Hepatocyte (in vitro differentiated cells): ENCODE data around the gene PIF1. TPM values are rescaled to one million over a fixed set of nuclear protein-coding genes. Genes with fewer than 3 reads are reported as not detected.

Source experiments
- DNase-seq: peaks from one replicate; pipeline ENCODE4 v3.0.0-alpha.2; 2016; ENCODE audit warnings: low spot score
- H2AFZ ChIP-seq: fragments of 200-600 bp; sonication (generic); 2 replicates; pipeline ENCODE4 v1.6.0; 2016; ENCODE audit warnings: antibody characterized with exemption, mild to moderate bottlenecking
- H3K27ac ChIP-seq: fragments of 200-600 bp; sonication (generic); 2 replicates; pipeline ENCODE4 v1.5.1; 2016; ENCODE audit warnings: mild to moderate bottlenecking
- H3K27me3 ChIP-seq: fragments of 200-600 bp; sonication (generic); 2 replicates; pipeline ENCODE4 v1.6.1; 2016
- H3K36me3 ChIP-seq: fragments of 200-600 bp; sonication (generic); replicated peaks from 2 replicates; pipeline ENCODE4 v1.5.1; 2016; ENCODE audit warnings: low read depth; ENCODE audit not compliant: insufficient read depth
- H3K4me1 ChIP-seq: fragments of 200-600 bp; sonication (generic); 2 replicates; pipeline ENCODE4 v1.5.1; 2016; ENCODE audit warnings: mild to moderate bottlenecking, moderate library complexity; ENCODE audit not compliant: insufficient read depth
- H3K4me2 ChIP-seq: fragments of 200-600 bp; sonication (generic); 2 replicates; pipeline ENCODE4 v1.6.0; 2016
- H3K4me3 ChIP-seq: fragments of 200-600 bp; sonication (generic); 2 replicates; pipeline ENCODE4 v1.5.1; 2016; ENCODE audit warnings: mild to moderate bottlenecking
- H3K79me2 ChIP-seq: fragments of 200-600 bp; sonication (generic); 2 replicates; pipeline ENCODE4 v1.6.0; 2017; ENCODE audit warnings: mild to moderate bottlenecking
- H3K9me2 ChIP-seq: fragments of 200-600 bp; sonication (generic); replicated peaks from 2 replicates; pipeline ENCODE4 v1.6.0; 2017; ENCODE audit warnings: mild to moderate bottlenecking; ENCODE audit not compliant: insufficient read depth
- H3K9me3 ChIP-seq: fragments of 200-600 bp; sonication (generic); 2 replicates; pipeline ENCODE4 v1.5.1; 2016; ENCODE audit warnings: low read depth, mild to moderate bottlenecking
- H4K20me1 ChIP-seq: fragments of 200-600 bp; sonication (generic); 2 replicates; pipeline ENCODE4 v1.6.0; 2016; ENCODE audit warnings: mild to moderate bottlenecking; ENCODE audit not compliant: insufficient read depth, poor library complexity, severe bottlenecking
- CTCF ChIP-seq: fragments of 200-600 bp; sonication (generic); IDR thresholded peaks from 2 replicates; pipeline ENCODE4 v1.5.1; 2016; ENCODE audit warnings: antibody characterized with exemption, mild to moderate bottlenecking; ENCODE audit not compliant: poor library complexity
- EZH2 ChIP-seq: fragments of 200-600 bp; sonication (generic); IDR thresholded peaks from 2 replicates; pipeline ENCODE4 v1.6.1; 2016; ENCODE audit warnings: antibody characterized with exemption, mild to moderate bottlenecking, borderline replicate concordance
- EZH2phosphoT487 ChIP-seq: fragments of 200-600 bp; sonication (generic); IDR thresholded peaks from one replicate; pipeline ENCODE4 v1.6.1; 2018; ENCODE audit warnings: antibody characterized with exemption, mild to moderate bottlenecking, low read depth, moderate library complexity; ENCODE audit not compliant: unreplicated experiment, severe bottlenecking
- WGBS: methylation state at CpG from one replicate; pipeline ENCODE4 v1.1.6; 2016; ENCODE audit warnings: low lambda C conversion rate; ENCODE audit errors: missing lambda C conversion rate; 5-methylcytosine and 5-hydroxymethylcytosine counted together
- polyA plus RNA-seq: library from polyadenylated mRNA; unstranded; fragments of >200 nt; fragmentation: Nextera tagmentation; extraction: Ambion mirVana; gene quantifications from 2 replicates; pipeline ENCODE4 v1.2.1, GENCODE V29; 2016
- total RNA-seq: library from RNA; depleted of rRNA; stranded (reverse); fragments of >200 nt; gene quantifications from 2 replicates; pipeline ENCODE4 v1.2.3, GENCODE V29; 2014

PIF1 gene
- total and polyA plus RNA-seq, 2 experiments from 2014 or later, result 1.5 to 3.3 TPM

DNA sequence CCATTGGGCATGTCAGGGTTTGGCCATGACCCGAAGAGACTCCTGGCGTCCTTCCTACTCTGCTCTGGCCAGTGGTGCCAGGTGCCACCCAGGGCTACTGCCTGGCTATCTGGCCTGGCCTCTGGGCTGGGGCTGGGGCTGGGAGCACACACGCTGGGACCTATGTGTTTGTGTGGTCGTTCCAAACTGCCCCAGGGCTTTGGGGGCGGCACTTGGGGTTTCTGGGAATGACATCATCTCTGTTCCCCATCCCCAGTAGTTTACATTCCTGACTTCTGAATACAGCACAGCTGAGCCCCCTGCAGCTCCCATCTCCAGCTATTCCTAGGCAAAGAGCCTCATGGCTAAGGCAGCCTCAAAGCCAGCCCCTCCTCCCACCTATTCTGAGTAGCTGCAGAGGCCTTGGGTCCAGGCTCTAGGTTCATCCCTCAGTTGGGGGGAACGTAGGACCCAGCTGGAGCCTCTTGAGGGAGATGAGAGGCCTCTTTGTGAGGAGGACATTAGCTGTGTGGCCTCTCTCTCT, 40.6 kb upstream of the PIF1 start:
- no peak overlapping the region for H3K27ac ChIP-seq
- no peaks in the 10 kb centered on the region for H3K9me2 ChIP-seq
- no peaks in the 10 kb centered on the region for H3K79me2 ChIP-seq
- no peaks in the 10 kb centered on the region for H3K27me3 ChIP-seq
- no peak overlapping the region for H2AFZ ChIP-seq
- DNase-seq, result no peak
- H3K36me3 ChIP-seq, result no peaks in the 10 kb centered on the region
- no peaks in the 10 kb centered on the region for H3K9me3 ChIP-seq
- TF ChIP-seq EZH2phosphoT487 (no peak), EZH2 (no peak), CTCF (no peak)
- no peak overlapping the region for H3K4me2 ChIP-seq
- no peak overlapping the region for H3K4me3 ChIP-seq
- no peaks in the 10 kb centered on the region for H3K4me1 ChIP-seq
- WGBS, result 66% methylated on average over 6 of the region's 6 CpGs
- no peaks in the 10 kb centered on the region for H4K20me1 ChIP-seq

- DNase-seq, result no peak
- no peak overlapping the region for H3K27ac ChIP-seq
- no peak overlapping the region for H3K4me3 ChIP-seq
- 98% methylated on average over 12 of the region's 12 CpGs for WGBS
- TF ChIP-seq EZH2 (no peak), CTCF (no peak), EZH2phosphoT487 (no peak)
- H4K20me1 ChIP-seq, result no peaks in the 10 kb centered on the region
- H3K79me2 ChIP-seq, result no peaks in the 10 kb centered on the region
- H3K9me2 ChIP-seq, result no peaks in the 10 kb centered on the region
- no peaks in the 10 kb centered on the region for H3K4me1 ChIP-seq
- H2AFZ ChIP-seq, result no peak overlapping the region
- no peaks in the 10 kb centered on the region for H3K9me3 ChIP-seq
- no peak overlapping the region for H3K4me2 ChIP-seq
- no peaks in the 10 kb centered on the region for H3K36me3 ChIP-seq
- no peaks in the 10 kb centered on the region for H3K27me3 ChIP-seq
Observed at GRCh38 chr15:64865126-64865997, 39.9 kb upstream of the PIF1 start.

DNA sequence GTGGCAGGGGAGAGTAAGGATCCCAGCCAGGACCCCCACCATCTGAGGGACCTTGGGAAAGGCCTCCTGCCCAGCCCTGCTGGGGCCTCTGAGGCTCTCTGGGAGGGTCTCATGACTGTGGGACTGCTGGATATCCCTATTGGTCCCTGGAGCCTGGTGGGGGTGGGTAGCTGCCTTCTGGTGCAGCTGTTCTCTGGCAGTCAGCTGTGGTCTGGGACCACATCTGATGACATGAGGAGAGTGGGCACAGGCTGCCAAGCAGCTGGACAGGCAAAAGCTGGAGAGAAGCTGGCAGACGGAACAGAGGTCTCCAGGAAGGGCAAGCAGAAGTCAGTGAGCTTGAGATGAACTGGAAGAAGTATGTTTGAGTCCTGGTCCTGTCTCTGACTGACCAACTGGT, 38.6 kb upstream of the PIF1 start:
- no peak for DNase-seq
- H3K79me2 ChIP-seq, result peaks cover 2% of the 10 kb centered on the region
- WGBS, result 87% methylated on average over 1 of the region's 1 CpG
- no peak overlapping the region for H3K27ac ChIP-seq
- no peaks in the 10 kb centered on the region for H3K9me2 ChIP-seq
- TF ChIP-seq EZH2, result no peak
- TF ChIP-seq EZH2phosphoT487, result no peak
- no peak for TF ChIP-seq CTCF
- no peaks in the 10 kb centered on the region for H3K9me3 ChIP-seq
- H3K36me3 ChIP-seq, result no peaks in the 10 kb centered on the region
- H3K4me3 ChIP-seq, result no peak overlapping the region
- H3K4me1 ChIP-seq, result no peaks in the 10 kb centered on the region
- no peaks in the 10 kb centered on the region for H4K20me1 ChIP-seq
- H3K27me3 ChIP-seq, result no peaks in the 10 kb centered on the region
- H3K4me2 ChIP-seq, result no peak overlapping the region
- H2AFZ ChIP-seq, result no peak overlapping the region
